AG09319 (cell line): ENCODE measurements around the gene VSTM4.

Experiments used
- DNase-seq: peaks from one replicate; pipeline ENCODE4 v3.0.0-alpha.2; 2010; ENCODE audit warnings: low read depth; ENCODE audit errors: extremely low read depth
- CTCF ChIP-seq: IDR thresholded peaks from 2 replicates; pipeline ENCODE4 v1.5.1; 2011; ENCODE audit warnings: low read depth, mild to moderate bottlenecking, inconsistent platforms, low read length, moderate library complexity

VSTM4 gene

GRCh38 chr10:49160814-49161213 is 45.5 kb upstream of the VSTM4 start:
- no peak for DNase-seq
- no peak for TF ChIP-seq CTCF

GRCh38 chr10:49160110-49160509 is 44.8 kb upstream of the VSTM4 start:
- no peak for DNase-seq
- TF ChIP-seq CTCF = no peak

- no peak for TF ChIP-seq CTCF
- no peak for DNase-seq
Measured at GRCh38 chr10:49158915-49159314, 43.6 kb upstream of the VSTM4 start.

GRCh38 chr10:49158404-49158803 is 43.1 kb upstream of the VSTM4 start:
- no peak for TF ChIP-seq CTCF

GRCh38 chr10:49157229-49157628 is 41.9 kb upstream of the VSTM4 start:
- DNase-seq = no peak
- no peak for TF ChIP-seq CTCF

More at GRCh38 chr10:49158404-49158803, 43.1 kb upstream of the VSTM4 start:
- DNase-seq = no peak

- DNase-seq = no peak
- TF ChIP-seq CTCF = no peak
Measured at GRCh38 chr10:49154641-49155040, 39.3 kb upstream of the VSTM4 start.

GRCh38 chr10:49153971-49154370 is 38.6 kb upstream of the VSTM4 start:
- DNase-seq = no peak
- no peak for TF ChIP-seq CTCF
